ENCODE data around the gene POLR3B.
"Not testable (repeated sequence)": the region's sequence is repeated elsewhere in the genome, so short reads cannot be mapped to it uniquely, and the experiment has no call there.

DNA sequence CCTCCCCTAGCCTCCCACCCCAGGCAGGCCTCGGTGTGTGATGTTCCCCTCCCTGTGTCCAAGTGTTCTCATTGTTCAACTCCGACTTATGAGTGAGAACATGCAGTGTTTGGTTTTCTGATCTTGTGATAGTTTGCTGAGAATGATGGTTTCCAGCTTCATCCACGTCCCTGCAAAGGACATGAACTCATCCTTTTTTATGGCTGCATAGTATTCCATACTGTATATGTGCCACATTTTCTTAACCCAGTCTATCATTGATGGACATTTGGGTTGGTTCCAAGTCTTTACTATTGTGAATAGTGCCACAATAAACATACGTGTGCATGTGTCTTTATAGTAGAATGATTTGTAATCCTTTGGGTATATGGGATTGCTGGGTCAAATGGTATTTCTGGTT, 108.1 kb downstream of the POLR3B start:
- TF ChIP-seq, protein P1, sequence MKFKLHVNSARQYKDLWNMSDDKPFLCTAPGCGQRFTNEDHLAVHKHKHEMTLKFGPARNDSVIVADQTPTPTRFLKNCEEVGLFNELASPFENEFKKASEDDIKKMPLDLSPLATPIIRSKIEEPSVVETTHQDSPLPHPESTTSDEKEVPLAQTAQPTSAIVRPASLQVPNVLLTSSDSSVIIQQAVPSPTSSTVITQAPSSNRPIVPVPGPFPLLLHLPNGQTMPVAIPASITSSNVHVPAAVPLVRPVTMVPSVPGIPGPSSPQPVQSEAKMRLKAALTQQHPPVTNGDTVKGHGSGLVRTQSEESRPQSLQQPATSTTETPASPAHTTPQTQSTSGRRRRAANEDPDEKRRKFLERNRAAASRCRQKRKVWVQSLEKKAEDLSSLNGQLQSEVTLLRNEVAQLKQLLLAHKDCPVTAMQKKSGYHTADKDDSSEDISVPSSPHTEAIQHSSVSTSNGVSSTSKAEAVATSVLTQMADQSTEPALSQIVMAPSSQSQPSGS (IDR thresholded peaks at IDR 0.05; ENCODE audit: low read length): not testable (repeated sequence)
- not testable (repeated sequence) for TF ChIP-seq JUND (IDR thresholded peaks at IDR 0.05; ENCODE audit: low read length); POLR2A (IDR thresholded peaks at IDR 0.05; ENCODE audit: control extremely low read depth in 1 of 2, low read depth in 2 of 2, low read length in 2 of 2); CEBPB (IDR thresholded peaks at IDR 0.05; ENCODE audit: low read depth, low read length)
- TF ChIP-seq, protein P2, sequence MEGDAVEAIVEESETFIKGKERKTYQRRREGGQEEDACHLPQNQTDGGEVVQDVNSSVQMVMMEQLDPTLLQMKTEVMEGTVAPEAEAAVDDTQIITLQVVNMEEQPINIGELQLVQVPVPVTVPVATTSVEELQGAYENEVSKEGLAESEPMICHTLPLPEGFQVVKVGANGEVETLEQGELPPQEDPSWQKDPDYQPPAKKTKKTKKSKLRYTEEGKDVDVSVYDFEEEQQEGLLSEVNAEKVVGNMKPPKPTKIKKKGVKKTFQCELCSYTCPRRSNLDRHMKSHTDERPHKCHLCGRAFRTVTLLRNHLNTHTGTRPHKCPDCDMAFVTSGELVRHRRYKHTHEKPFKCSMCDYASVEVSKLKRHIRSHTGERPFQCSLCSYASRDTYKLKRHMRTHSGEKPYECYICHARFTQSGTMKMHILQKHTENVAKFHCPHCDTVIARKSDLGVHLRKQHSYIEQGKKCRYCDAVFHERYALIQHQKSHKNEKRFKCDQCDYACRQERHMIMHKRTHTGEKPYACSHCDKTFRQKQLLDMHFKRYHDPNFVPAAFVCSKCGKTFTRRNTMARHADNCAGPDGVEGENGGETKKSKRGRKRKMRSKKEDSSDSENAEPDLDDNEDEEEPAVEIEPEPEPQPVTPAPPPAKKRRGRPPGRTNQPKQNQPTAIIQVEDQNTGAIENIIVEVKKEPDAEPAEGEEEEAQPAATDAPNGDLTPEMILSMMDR (IDR thresholded peaks at IDR 0.05; ENCODE audit: control extremely low read depth in 1 of 3, insufficient read depth in 1 of 3, low read depth in 1 of 3, low read length in 3 of 3): not testable (repeated sequence)

Measured in H1 (cell line).